Neutrophil (primary cell): ENCODE results near the gene CLCA4.

ENCODE experiments used
- H3K27ac ChIP-seq: fragments of 200-600 bp; sonication (generic); 2 replicates; pipeline ENCODE4 v1.5.1; 2016; ENCODE audit warnings: mild to moderate bottlenecking, moderate library complexity
- H3K27me3 ChIP-seq: fragments of 200-600 bp; sonication (generic); 2 replicates; pipeline ENCODE4 v1.6.0; 2016; ENCODE audit warnings: mild to moderate bottlenecking
- H3K36me3 ChIP-seq: fragments of 200-600 bp; sonication (generic); 2 replicates; pipeline ENCODE4 v1.5.1; 2017
- H3K4me1 ChIP-seq, 2 experiments: fragments of 200-600 bp in 1 of 2; sonication (generic) in 1 of 2; 1 replicate in 1 of 2; 2 replicates in 1 of 2; pipeline versions ENCODE4 v1.5.1 to v1.6.1; 2013 to 2016; ENCODE audit warnings: low read depth in 1 of 2, low read length in 1 of 2, mild to moderate bottlenecking in 1 of 2, moderate library complexity in 1 of 2; ENCODE audit not compliant: control insufficient read depth in 1 of 2, insufficient read depth in 1 of 2
- H3K4me3 ChIP-seq, 2 experiments: fragments of 200-600 bp in 1 of 2; sonication (generic) in 1 of 2; 1 replicate in 1 of 2; 2 replicates in 1 of 2; pipeline ENCODE4 v1.5.1; 2013 to 2016; ENCODE audit warnings: low read depth in 1 of 2, low read length in 1 of 2, mild to moderate bottlenecking in 1 of 2, moderate library complexity in 1 of 2
- H3K9me3 ChIP-seq: fragments of 200-600 bp; sonication (generic); 2 replicates; pipeline ENCODE4 v1.5.1; 2016
- TF ChIP-seq, protein P1 (sequence below): fragments of 200-600 bp; sonication (generic); IDR thresholded peaks from 2 replicates; pipeline ENCODE4 v1.5.1; 2016; ENCODE audit warnings: antibody characterized with exemption

The CLCA4 gene

DNA sequence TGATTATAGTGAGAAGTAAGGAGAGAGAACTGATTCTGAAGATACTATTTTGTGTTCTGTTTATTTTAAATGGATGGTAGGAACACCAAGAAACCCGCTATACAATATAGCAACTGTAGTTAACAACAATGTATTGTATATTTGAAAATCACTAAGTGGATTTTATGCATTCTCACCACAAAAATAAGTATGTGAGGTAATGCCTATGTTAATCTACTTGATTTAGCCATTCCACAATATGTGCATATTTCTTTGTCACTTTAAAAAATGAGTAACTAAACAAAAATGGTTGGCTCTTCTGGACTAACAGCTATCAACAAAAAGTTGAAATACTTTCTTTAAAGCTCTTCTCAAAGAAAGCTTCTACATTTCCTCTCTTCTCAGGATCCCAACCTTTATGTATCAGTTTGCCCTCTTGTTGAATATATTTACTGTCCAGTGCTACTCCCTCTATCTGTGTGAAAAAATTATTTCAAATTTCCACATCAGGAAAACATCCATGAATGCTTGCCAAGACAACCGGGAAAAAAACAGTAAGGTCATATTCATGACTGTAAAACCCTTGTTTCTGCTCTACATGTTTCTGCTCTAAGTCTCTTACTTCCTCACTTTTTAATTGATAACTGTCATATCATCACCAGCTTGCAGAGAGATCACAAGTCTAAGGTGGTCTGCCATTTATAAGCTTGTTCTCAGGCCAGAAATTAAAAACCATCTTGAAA, 27.0 kb downstream of the CLCA4 start:
- TF ChIP-seq, protein P1, sequence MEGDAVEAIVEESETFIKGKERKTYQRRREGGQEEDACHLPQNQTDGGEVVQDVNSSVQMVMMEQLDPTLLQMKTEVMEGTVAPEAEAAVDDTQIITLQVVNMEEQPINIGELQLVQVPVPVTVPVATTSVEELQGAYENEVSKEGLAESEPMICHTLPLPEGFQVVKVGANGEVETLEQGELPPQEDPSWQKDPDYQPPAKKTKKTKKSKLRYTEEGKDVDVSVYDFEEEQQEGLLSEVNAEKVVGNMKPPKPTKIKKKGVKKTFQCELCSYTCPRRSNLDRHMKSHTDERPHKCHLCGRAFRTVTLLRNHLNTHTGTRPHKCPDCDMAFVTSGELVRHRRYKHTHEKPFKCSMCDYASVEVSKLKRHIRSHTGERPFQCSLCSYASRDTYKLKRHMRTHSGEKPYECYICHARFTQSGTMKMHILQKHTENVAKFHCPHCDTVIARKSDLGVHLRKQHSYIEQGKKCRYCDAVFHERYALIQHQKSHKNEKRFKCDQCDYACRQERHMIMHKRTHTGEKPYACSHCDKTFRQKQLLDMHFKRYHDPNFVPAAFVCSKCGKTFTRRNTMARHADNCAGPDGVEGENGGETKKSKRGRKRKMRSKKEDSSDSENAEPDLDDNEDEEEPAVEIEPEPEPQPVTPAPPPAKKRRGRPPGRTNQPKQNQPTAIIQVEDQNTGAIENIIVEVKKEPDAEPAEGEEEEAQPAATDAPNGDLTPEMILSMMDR = no peak
- no peaks in the 10 kb centered on the region for H3K4me1 ChIP-seq
- H3K27ac ChIP-seq = no peak overlapping the region
- H3K36me3 ChIP-seq = no peaks in the 10 kb centered on the region
- H3K4me3 ChIP-seq = no peak overlapping the region
- no peaks in the 10 kb centered on the region for H3K9me3 ChIP-seq
- H3K27me3 ChIP-seq = no peaks in the 10 kb centered on the region

DNA sequence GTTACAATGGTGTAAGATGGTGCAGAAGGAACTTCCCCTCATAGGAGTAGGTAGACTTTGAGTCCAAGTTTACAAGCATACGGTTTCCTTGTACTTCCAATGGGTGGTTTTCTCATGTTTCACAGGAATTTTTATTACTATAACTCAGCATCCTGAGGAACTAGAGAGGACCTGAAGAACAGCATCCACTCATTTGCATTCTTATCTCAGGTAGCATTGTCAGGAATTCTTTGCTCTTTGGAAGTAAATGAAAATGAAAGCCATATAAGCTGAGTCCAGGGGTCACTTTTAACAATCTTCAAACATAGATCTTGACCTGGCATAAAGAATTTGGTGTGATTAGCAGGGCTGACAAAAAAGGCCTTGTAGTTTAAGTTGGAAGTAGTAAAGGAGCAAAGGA, 34.4 kb downstream of the CLCA4 start:
- Histone ChIP-seq H3K36me3 (no peaks in the 10 kb centered on the region), H3K4me1 (no peaks in the 10 kb centered on the region), H3K4me3 (no peak overlapping the region), H3K9me3 (no peaks in the 10 kb centered on the region), H3K27me3 (no peaks in the 10 kb centered on the region), H3K27ac (no peak overlapping the region)
- TF ChIP-seq, protein P1 = no peak

DNA sequence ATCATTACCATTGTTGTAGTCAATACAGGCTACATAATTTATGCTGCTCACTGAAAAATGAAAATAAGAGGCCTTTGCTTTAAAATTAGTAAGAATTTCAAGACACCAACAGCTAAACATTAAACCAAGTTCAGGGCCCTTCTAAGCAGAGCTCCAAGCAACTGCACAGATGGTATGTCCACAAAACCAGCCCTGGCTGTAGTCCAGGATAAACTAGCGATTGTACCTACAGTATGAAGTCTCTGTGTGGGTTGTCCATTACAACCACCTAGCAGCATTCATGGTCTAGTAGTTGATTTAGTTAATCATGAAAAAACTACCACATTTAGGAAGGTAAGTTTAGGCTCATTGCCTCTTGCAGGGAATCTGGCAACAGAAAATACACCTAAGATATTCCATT, 35.3 kb downstream of the CLCA4 start:
- TF ChIP-seq, protein P1 = no peak
- no peaks in the 10 kb centered on the region for H3K36me3 ChIP-seq
- no peak overlapping the region for H3K4me3 ChIP-seq
- no peak overlapping the region for H3K27ac ChIP-seq
- no peaks in the 10 kb centered on the region for H3K4me1 ChIP-seq
- H3K9me3 ChIP-seq = no peaks in the 10 kb centered on the region
- H3K27me3 ChIP-seq = no peaks in the 10 kb centered on the region

DNA sequence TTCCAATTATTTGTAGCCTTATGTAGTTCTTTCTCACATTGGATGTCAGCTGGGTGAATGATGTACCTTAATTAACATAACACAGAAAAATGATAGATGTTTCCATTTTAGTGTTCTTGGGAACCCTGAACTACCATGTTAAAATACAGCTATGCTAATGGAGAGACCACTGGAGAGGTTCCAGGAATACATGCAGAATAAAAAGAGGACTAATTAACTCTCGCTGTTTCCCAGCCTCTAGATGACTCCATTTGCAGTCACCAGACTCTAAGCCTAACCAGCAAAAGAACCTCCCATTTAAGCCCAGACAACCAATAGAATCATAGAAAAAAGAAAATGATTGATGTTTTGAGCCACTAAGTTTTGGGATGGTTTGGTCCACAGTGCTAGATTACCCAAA, 36.2 kb downstream of the CLCA4 start:
- Histone ChIP-seq H3K4me3 (no peak overlapping the region), H3K9me3 (no peaks in the 10 kb centered on the region), H3K36me3 (no peaks in the 10 kb centered on the region), H3K27ac (no peak overlapping the region), H3K27me3 (no peaks in the 10 kb centered on the region), H3K4me1 (no peaks in the 10 kb centered on the region)
- TF ChIP-seq, protein P1 = no peak

DNA sequence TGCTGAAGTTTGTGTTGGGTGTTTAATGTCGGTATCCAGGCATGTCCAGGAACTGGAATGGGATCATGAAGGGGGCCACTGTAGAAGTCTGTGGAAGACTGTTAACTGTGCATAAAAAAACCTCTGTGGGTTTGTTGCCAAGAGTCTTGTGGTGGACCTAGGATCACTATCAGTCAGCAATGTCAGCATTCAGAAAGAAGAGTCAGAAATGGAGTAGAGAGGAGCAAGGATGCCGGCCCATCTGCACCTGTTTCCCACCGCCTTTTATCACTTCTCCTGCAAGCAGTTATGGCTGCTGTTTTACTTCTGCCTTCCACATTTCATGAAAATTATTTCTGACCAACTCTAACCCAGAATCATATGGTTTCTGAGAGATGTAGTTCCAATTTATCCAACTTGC, 36.7 kb downstream of the CLCA4 start:
- H3K36me3 ChIP-seq = no peaks in the 10 kb centered on the region
- TF ChIP-seq, protein P1 = no peak

More for the DNA sequence above, 36.7 kb downstream of the CLCA4 start:
- H3K27me3 ChIP-seq = no peaks in the 10 kb centered on the region
- no peaks in the 10 kb centered on the region for H3K4me1 ChIP-seq
- no peaks in the 10 kb centered on the region for H3K9me3 ChIP-seq
- no peak overlapping the region for H3K27ac ChIP-seq
- H3K4me3 ChIP-seq = no peak overlapping the region
